GM21529 (cell line): ENCODE measurements around the gene CHCHD10.

Experiments
- ATAC-seq: cut with Tn5 transposase; IDR thresholded peaks from one replicate; pipeline ENCODE4 v1.9.1; 2021; ENCODE audit not compliant: unreplicated experiment

CHCHD10 gene

DNA sequence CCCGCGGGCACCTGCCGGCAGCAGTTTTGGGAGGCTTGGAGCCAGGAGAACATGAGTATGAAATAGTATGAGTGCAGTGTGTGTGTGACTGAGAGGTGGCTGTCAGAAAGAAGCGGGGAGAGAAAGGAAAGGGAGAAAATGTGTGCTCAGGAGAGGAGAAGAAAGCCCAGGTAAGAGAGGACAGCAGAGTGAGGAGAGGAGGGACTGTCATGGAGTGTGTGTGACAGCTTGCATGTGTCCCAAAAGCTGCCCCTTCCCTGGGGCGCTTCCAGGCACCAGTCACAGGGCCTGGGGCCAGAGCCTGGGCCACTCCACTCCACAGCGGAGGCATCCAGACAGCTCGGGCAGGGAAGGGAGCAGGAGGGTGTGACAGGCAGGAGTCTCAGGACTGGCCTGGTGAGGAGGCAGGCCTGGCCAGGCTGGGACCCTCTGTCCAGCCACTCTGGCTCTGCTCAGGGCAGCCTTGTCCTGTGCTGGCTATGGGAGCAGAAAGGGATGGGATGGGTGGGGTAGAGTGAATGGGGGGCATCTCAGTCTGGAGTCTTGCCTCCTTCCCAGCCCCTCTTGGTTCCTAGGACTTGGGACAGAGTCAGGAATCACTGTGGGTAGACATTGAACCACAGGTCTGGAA lies 5.8 kb upstream of the CHCHD10 start:
- no peak for ATAC-seq

DNA sequence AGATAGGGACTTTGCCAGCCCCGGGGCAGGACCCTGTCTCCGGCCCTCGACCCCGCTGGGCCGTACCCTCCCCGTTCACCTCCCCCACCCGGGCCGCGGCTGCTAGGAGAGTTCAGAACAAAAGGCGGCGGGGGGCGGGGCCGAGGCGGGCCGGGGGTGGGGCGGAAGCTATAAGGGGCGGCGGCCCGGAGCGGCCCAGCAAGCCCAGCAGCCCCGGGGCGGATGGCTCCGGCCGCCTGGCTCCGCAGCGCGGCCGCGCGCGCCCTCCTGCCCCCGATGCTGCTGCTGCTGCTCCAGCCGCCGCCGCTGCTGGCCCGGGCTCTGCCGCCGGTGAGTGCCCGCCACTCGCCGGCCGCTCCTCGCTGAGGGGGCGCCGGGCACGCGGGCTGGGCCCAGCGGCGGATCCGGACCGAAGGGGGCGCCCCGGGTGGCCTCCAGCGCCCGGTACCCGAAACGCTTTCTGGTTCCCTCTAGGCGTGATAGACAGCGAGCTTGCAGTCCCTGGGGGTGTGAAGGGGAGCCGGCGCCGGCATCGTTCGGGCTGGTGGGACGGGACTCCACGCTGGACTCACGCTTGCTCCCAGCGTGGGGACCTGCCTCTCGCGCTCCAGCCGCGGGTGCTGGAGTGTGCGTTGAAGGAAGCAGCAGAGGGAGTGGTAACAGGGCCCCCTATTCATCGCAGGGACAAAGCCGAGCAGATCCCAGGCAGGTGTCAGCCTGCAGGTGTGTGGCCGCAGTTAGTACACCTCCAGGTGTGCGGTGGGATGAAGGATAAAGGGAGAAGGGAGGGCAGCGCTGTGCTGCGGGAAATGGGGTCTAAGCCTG lies 5.1 kb upstream of the CHCHD10 start, which contains the start of gene MMP11:
Gene MMP11 (plus strand): TSS at position 201 of the 825 bp plus-strand sequence. CDS start 22 bp downstream, at position 223.
- ATAC-seq, result no peak

DNA sequence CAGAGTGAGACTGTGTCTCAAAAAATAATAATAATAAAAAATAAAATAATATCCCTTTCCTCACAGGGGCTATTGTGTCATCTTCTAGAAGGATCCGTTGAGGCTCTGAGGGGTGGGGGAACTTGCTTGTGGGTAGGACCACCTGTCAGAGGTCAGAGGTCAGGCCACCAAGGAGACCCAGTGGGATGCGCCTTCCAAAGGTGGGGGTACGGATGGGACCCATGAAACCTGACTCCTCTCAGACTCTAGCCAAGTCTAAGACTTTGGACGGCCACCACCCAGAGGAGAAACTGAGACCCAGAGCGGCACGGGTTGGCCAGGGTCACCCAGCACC lies 4.5 kb upstream of the CHCHD10 start:
- no peak for ATAC-seq

GRCh38 chr22:23769321-23769965 lies 1.7 kb upstream of the CHCHD10 start:
- no peak for ATAC-seq

DNA sequence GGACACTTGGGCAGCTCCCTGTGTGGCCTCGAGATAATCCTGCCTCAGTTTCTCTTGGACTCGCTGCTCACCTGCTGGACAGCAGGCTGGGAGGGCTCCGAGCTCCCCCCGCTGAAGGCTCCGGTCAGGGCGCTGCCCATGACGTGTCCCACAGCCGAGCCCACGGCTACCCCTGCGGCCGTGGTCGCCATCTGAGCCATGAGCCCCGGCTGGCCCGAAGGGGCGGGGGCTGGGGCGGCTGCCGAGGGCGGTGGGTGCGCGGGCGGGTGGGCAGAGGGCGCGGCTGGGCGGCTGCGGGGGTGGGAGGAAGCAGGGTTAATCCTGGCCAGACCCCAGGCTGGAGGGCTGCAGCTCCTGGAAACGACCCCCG lies 484 bp downstream of the CHCHD10 start:
- ATAC-seq, result no peak

GRCh38 chr22:23764899-23765881 lies 2.6 kb downstream of the CHCHD10 start:
- ATAC-seq, result no peak

- no peak for ATAC-seq
Measured at GRCh38 chr22:23763954-23764353, 3.8 kb downstream of the CHCHD10 start.

DNA sequence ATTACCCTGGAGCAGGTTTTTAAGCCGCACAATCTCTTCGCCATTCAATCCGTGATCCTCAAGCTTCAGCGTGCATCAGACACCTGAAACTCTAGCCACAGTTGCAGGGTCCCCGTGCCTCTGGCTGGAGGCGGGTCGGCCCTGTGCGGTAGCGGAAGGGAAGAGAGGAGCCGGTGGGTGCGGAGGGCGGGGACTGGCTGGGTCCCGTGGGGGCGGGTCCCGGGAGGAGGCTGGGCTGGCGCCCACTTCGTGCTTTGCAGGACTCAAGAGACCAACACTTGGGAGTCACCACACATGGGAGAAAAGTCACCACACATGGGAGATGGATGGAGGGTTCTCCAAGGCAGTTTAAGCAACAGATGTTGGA lies 4.2 kb downstream of the CHCHD10 start:
- no peak for ATAC-seq

GRCh38 chr22:23762842-23763578 lies 4.8 kb downstream of the CHCHD10 start, which contains the start of gene C22orf15:
TSS of gene C22orf15 (plus strand) at chr22:23762990. CDS start at chr22:23763307, 317 bp downstream.
- no peak for ATAC-seq

DNA sequence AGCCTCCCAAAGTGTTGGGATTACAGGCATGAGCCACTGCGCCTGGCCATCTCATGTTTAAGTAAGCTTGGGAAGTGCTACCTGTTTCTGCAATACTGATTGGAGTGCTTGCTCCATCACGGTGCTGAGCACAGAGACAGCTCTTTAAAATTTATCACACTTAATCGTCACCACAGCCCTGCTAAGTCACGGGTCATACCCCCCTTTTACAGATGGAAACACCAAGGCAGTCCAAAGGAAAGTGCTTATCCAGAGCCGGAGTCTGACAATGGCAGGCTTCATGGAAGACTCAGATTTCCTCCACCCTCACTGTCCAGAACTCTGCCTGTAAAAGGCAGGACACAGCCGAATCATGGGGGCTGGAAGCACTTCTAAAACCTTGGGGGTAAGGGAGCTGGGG lies 7.7 kb downstream of the CHCHD10 start:
- no peak for ATAC-seq

DNA sequence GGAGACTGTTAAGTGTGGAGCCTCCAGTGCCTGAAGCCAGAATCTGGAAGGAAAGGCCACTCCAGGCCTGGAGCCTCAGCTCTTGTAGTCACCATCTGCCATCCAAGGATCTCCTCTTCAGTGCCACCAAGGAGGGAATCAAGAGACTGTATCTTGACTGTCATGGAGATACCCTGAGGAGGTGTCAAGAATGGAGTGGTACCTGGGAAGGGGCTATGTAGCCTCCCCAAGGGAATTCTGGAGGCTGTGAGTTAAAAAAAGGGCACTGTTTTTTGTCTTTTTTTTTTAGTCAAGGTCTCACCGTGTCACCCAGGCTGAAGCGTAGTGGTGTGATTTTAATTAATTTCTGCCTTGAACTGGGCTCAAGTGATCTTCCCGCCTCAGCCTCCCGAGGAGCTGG lies 8.2 kb downstream of the CHCHD10 start:
- no peak for ATAC-seq

DNA sequence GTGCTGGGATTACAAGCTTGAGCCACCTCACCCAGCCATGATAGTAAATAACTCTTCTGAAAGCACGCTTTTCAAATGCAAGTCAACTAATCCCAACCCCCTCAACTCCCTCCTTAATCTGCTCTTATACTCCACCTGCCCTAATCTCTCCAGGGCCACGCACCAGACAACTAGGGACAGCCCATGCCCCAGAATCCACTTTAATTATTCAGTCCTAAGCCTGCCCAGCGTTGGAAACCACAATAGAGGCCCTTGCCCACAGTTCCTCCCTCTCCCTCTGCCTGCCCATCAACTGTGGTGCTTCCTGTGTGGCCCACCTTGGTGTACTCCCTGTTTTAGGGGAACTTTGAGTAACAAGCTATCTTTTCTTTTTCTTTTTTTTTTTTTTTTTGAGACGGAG lies 10.9 kb downstream of the CHCHD10 start:
- no peak for ATAC-seq

GRCh38 chr22:23755711-23756110 lies 12.1 kb downstream of the CHCHD10 start:
- no peak for ATAC-seq

- no peak for ATAC-seq
Measured at GRCh38 chr22:23754980-23755636, 12.7 kb downstream of the CHCHD10 start.

GRCh38 chr22:23754220-23754919 lies 13.4 kb downstream of the CHCHD10 start, which contains the start of gene VPREB3:
TSS of gene VPREB3 (minus strand) at chr22:23754425. CDS start at chr22:23754363, 62 bp downstream.
- ATAC-seq, result no peak

DNA sequence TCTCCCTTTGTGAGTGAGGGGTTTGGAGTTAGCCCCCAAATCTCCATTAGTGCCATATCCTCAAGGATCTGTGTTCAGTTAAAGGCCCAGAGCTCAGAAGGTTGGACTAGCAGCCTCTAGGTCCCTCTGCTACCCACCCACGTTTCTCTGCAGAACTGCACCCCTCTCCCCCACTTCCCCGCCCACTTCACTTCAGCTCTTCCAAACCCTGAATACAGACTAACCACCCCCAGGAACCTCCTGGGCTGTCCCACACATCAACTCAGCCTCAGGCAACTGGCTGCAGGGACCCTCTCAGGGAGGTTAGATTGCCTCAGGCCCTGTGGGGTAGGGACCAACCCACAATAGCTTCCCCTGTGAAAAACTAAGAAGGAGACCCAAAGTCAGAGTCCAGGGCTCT lies 14.4 kb downstream of the CHCHD10 start:
- ATAC-seq, result no peak

DNA sequence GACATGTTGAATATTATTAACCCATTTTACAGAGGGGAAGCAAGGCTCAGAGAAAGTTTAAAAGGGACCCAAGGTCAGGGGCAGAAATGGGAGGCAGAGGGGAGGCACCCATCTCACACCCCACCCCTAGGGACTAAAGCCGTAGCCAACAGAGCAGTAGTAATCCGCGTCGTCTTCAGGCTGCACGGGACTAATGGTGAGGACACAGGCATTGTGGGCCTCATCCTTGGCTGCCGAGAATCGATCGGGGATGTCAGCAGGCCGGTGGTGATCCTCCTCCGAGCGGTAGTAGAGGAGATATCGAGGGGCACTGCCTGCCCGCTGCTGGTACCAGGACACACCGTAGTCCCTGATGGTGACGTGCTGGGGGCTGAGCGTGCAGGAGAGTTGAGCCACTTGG lies 15.0 kb downstream of the CHCHD10 start:
- ATAC-seq, result no peak

- no peak for ATAC-seq
Measured at GRCh38 chr22:23752090-23752691, 15.6 kb downstream of the CHCHD10 start.
